ENCODE data around the gene DENND1A. TPM values are rescaled to one million over a fixed set of nuclear protein-coding genes. Genes with fewer than 3 reads are reported as not detected.

DENND1A gene
- polyA plus RNA-seq, 2 of the 4 experiments (the other 2 are of a cell fraction) = 15.1 to 21.9 TPM

GRCh38 chr9:123957731-123958130 is 27.8 kb upstream of the DENND1A start:
- no peak overlapping the region for H3K4me3 ChIP-seq
- ChIA-PET CTCF (interaction anchor here (0.9 to 1.3 kb wide), 4 partner anchors 11 to 83 kb away, joined by 3 to 4 read pairs (median 3); no protein-coding TSS in a partner anchor), POLR2A (no interaction called here)
- no peak overlapping the region for H3K27ac ChIP-seq
- no peaks in the 10 kb centered on the region; the same call in 2 of the 3 replicates for H3K9me3 ChIP-seq
- FAIRE-seq (no peak), DNase-seq (ENCODE audit: low read depth in 1 of 2, low spot score in 1 of 2) (no peak), ATAC-seq (0 out of 6 replicates have a peak, but pooled peaks of 1 of the 2 experiments have one; percentile 9)
- peak overlapping the region; percentile 4; the same call in 1 of the 3 replicates for H3K4me2 ChIP-seq
- TF ChIP-seq TFCP2L1 (CRISPR knock-in tag; IDR thresholded peaks at IDR 0.05) (no peak), HEYL (CRISPR knock-in tag; IDR thresholded peaks at IDR 0.05) (no peak), CBX8 (IDR thresholded peaks at IDR 0.05) (no peak), KDM1A (IDR thresholded peaks at IDR 0.05; ENCODE audit: low read depth) (no peak), RCOR1 (IDR thresholded peaks at IDR 0.05; ENCODE audit: low read depth, low read length) (no peak), ZC3H11A (IDR thresholded peaks at IDR 0.05) (no peak), ATOH8 (CRISPR knock-in tag; IDR thresholded peaks at IDR 0.05; ENCODE audit: low read depth) (no peak), RAD21 (conservative IDR thresholded peaks at IDR 0.05 in 1 of 2, IDR thresholded peaks at IDR 0.05 in 1 of 2) (no peak), POLR2A (IDR thresholded peaks at IDR 0.05; ENCODE audit: low read length) (no peak), FOSL2 (IDR thresholded peaks at IDR 0.05) (no peak), FOSL2 (CRISPR knock-in tag; IDR thresholded peaks at IDR 0.05) (no peak), NFE2L2 (conservative IDR thresholded peaks at IDR 0.05; ENCODE audit: low read length) (no peak), EP300 (IDR thresholded peaks at IDR 0.05) (no peak), CHD2 (IDR thresholded peaks at IDR 0.05; ENCODE audit: low read length, partially characterized antibody) (no peak), TP53 (CRISPR knock-in tag; IDR thresholded peaks at IDR 0.05) (no peak), EHMT2 (IDR thresholded peaks at IDR 0.05; ENCODE audit: low read depth) (no peak), CBX2 (IDR thresholded peaks at IDR 0.05; ENCODE audit: borderline replicate concordance, low read depth) (no peak), RFX5 (IDR thresholded peaks at IDR 0.05) (no peak)
- TF ChIP-seq, protein P1, sequence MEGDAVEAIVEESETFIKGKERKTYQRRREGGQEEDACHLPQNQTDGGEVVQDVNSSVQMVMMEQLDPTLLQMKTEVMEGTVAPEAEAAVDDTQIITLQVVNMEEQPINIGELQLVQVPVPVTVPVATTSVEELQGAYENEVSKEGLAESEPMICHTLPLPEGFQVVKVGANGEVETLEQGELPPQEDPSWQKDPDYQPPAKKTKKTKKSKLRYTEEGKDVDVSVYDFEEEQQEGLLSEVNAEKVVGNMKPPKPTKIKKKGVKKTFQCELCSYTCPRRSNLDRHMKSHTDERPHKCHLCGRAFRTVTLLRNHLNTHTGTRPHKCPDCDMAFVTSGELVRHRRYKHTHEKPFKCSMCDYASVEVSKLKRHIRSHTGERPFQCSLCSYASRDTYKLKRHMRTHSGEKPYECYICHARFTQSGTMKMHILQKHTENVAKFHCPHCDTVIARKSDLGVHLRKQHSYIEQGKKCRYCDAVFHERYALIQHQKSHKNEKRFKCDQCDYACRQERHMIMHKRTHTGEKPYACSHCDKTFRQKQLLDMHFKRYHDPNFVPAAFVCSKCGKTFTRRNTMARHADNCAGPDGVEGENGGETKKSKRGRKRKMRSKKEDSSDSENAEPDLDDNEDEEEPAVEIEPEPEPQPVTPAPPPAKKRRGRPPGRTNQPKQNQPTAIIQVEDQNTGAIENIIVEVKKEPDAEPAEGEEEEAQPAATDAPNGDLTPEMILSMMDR (IDR thresholded peaks at IDR 0.05) = no peak
- H3K4me1 ChIP-seq = peaks cover 11% of the 10 kb centered on the region; the same call in 1 of the 3 replicates
- 30% methylated on average over 2 of the region's 2 CpGs for WGBS (ENCODE audit: missing lambda C conversion rate)

- Histone ChIP-seq H3K4me3 (no peak overlapping the region), H3K27ac (no peak overlapping the region), H3K9me3 (no peaks in the 10 kb centered on the region; the same call in 2 of the 3 replicates), H3K4me1 (peaks cover 11% of the 10 kb centered on the region; the same call in 1 of the 3 replicates), H3K4me2 (peak overlapping the region; percentile 4; the same call in 1 of the 3 replicates)
- ATAC-seq (no peak; a peak in 1 of 6 replicates), DNase-seq (ENCODE audit: low read depth in 1 of 2, low spot score in 1 of 2) (no peak), FAIRE-seq (no peak)
- ChIA-PET POLR2A (no interaction called here), CTCF (interaction anchor here (0.9 to 1.1 kb wide), 3 partner anchors 10 to 83 kb away, joined by 3 read pairs; no protein-coding TSS in a partner anchor)
- TF ChIP-seq FOSL2 (IDR thresholded peaks at IDR 0.05) (no peak), FOSL2 (CRISPR knock-in tag; IDR thresholded peaks at IDR 0.05) (no peak), HEYL (CRISPR knock-in tag; IDR thresholded peaks at IDR 0.05) (no peak)
- WGBS (ENCODE audit: missing lambda C conversion rate) = 57% methylated on average over 6 of the region's 6 CpGs
These were observed 27.3 kb upstream of the DENND1A start for GRCh38 chr9:123957168-123957721.

- CTCF ChIA-PET = no interaction called here
- TF ChIP-seq ESRRA (IDR thresholded peaks at IDR 0.05; ENCODE audit: borderline replicate concordance, low read length) = peak; percentile 51; the same call in 1 of the 2 replicates
- TF ChIP-seq RFX5 (IDR thresholded peaks at IDR 0.05) = no peak
- TF ChIP-seq PHF8 (IDR thresholded peaks at IDR 0.05; ENCODE audit: borderline replicate concordance, low read depth) = no peak
- no peak for TF ChIP-seq JUNB (IDR thresholded peaks at IDR 0.05)
- Histone ChIP-seq H3K27ac (no peak overlapping the region), H3K9me3 (no peaks in the 10 kb centered on the region; the same call in 2 of the 3 replicates), H3K4me3 (no peak overlapping the region), H3K4me1 (peaks cover 11% of the 10 kb centered on the region; the same call in 1 of the 3 replicates), H3K4me2 (no peak overlapping the region)
- 68% methylated on average over 6 of the region's 6 CpGs for WGBS (ENCODE audit: missing lambda C conversion rate)
- FAIRE-seq = no peak
- no peak for ATAC-seq
- DNase-seq (ENCODE audit: low read depth in 1 of 2, low spot score in 1 of 2) = no peak
- POLR2A ChIA-PET = no interaction called here
These were observed 25.7 kb upstream of the DENND1A start for GRCh38 chr9:123955637-123956036.
